Stimulated activated CD4-positive, alpha-beta T cell treated with anti-CD3 and anti-CD28 coated beads, Interleukin-1b, Interleukin-23, amount 100 ng/mL, for 24 hours (primary cell): ENCODE results near the gene ATP8B3.

Experiments
- DNase-seq, 4 experiments: peaks; one replicate each; pipeline ENCODE4 v3.0.0-alpha.2; 2020; ENCODE audit warnings: low read depth in 4 of 4, low spot score in 1 of 4

Gene ATP8B3

GRCh38 chr19:1758231-1758577 lies 53.9 kb downstream of the ATP8B3 start:
- DNase-seq: no peak

DNA sequence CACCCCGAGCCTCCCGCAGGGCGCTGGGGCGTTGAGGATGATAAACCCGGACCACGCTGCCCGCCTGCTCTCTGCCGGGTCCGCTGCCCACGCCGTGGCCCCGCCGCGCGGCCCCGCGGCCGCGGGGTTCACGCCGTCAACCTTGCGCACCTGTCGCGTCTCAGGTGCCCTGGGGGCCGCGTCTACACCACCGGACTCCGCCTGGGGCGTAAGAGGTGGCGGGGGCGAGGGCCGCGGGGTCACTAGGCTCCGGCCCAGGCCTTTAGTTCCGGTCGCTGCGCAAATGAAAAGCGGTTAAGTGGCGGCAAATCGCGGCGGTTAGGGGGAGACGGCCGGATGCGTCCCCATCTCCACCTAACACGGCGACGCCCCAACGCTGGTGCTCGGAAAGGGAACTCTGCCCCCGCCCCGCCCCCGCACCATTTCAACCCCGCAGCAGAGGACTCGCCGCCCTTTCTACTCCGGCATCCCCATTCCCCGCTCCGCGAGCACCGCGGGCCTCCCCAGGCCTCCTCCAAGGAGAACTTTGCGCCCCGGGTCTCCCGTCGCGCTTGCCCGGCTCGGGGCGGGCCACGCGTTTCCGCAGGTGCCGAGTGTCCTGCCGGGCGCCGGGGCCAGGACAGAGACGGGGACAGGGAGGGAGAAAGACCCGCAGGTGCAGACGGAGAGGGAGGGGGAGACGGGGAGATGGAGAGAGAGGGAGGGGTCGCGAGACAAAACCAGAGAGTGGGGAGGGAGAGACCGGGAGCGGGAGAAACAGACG lies 54.4 kb downstream of the ATP8B3 start:
- no peak for DNase-seq

- DNase-seq: no peak
These were observed 55.2 kb downstream of the ATP8B3 start for GRCh38 chr19:1756705-1757465.

- DNase-seq: no peak
These were observed 55.8 kb downstream of the ATP8B3 start for GRCh38 chr19:1756264-1756663.

DNA sequence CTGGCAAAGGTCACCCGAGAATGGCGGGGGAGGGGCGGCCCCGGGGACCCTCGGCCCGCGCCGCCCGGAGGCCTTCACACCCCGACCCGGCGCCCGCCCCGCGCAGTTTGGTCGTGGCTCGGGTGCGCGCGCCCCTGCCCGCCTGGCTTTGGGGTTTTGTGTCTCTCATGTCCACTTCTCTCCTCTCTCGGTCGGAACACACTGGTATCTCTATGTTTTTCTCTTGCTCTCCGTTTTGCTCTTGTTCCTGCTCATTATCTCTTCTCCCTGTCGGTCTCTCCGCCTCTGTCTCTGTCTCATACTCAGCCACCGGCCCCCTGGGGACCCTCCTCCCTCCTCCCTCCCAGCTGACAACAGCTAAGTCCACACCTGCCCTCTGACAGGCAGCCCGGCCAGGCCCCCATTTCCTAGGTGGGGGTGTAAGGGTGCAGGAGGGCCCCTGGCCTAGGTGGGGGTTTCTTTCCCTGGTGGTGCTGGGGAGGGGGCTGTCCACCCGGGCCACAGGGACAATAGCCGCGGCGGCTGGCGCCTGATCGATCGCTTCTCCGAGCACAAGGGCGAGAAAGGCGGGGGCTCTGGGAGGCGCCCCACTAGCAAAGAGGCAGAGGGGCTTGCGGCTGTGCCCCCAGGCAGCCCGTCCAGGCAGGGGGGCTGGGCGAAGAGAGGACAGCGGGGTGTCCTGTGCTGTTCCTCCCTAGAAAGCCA lies 56.5 kb downstream of the ATP8B3 start:
- no peak for DNase-seq

DNA sequence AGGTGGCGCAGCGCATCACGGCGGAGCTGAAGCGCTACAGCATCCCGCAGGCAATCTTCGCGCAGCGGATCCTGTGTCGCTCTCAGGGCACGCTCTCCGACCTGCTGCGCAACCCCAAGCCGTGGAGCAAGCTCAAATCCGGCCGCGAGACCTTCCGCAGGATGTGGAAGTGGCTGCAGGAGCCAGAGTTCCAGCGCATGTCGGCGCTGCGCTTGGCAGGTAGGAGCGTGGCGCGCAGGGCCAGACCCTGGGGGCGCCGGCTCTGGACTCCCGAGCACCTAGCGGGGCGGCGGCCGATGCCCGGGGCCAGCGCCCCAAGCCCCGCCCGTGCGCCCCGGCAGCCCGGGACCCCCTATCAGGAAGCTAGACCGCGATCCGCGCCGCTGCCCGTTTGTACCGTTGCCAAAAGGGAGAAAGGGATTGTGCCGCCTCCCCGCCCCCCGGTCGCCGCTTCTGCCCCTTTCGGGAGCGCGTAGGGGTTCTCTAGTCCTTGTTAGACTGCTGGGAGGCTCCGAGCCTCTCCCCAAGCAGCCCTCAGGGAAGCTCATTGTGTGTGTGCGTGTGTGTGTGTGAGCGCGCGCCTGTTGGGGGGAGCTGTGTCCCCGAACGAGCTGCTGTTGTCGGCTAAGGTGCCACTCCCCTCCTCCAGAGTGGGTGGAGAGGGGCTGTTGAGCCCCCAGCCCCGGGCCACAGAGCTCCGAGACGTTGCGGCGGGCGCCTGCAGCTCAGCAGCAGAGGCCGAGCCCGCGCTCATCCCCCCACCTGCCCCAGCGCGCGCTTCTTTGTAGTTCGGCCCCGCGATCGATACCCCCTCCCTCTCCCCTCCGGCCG lies 57.2 kb downstream of the ATP8B3 start:
- no peak for DNase-seq

DNA sequence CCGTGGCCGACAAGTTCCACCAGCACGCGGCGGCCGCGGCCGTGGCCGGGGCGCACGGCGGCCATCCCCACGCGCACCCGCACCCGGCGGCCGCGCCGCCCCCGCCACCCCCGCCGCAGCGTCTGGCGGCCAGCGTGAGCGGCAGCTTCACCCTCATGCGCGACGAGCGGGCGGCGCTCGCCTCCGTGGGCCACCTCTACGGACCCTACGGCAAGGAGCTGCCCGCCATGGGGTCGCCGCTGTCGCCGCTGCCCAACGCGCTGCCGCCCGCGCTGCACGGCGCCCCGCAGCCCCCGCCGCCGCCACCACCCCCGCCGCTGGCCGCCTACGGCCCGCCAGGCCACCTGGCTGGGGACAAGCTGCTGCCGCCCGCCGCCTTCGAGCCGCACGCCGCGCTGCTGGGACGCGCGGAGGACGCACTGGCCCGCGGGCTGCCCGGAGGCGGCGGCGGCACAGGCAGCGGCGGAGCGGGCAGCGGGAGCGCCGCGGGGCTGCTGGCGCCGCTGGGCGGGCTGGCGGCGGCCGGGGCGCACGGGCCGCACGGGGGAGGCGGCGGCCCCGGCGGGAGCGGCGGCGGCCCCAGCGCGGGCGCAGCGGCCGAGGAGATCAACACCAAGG lies 57.9 kb downstream of the ATP8B3 start:
- DNase-seq: no peak

DNA sequence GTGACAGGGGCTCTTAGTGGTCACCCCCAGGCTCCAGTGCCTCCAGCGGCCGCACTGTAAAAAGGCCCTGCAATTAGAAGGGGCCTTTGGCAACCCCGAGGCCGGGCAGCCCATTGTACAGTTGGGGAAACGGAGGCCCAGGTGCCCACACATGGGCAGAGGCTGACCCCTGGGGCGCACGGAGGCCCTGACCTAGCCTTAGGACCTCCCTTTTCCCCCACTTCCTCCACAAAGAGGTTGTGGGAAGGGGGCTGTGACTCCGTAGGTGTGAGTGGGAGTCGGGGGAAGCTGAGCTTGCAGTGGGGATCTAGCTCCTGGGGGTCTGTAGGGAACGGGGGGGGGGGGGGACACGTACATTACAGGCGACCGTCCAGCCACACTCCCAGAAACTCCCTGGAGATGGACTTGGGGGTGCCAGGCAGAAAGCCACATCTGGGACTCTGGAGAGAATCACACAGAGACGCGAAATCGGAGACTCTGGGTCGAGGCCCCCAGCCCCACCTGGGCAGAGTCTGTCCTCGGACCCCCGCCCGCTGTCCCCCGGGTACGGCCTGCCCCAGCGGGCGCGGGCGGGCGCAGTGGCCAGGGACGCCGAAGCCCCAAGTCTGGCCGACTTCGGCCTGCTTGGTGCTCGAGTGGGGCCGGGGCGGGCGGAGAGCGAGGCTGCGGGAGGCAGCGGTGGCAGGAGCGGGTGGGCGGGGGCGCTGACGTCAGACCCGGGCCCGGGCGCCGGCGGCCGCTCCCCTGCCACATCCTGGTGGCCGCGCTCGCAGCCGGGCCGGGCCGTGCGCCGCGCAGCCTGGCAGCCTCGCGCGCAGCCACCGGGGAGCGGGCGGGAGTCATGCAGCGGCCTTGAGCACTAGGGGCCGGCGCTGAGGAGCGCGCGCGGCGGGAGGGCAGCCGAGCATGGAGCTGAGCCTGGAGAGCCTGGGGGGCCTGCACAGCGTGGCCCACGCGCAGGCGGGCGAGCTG lies 59.0 kb downstream of the ATP8B3 start, which contains the start of gene ONECUT3:
Gene ONECUT3, plus strand, starts transcription at position 750 of the 972 bp plus-strand sequence. Its CDS starts 157 bp downstream, at position 907.
- DNase-seq: no peak

DNA sequence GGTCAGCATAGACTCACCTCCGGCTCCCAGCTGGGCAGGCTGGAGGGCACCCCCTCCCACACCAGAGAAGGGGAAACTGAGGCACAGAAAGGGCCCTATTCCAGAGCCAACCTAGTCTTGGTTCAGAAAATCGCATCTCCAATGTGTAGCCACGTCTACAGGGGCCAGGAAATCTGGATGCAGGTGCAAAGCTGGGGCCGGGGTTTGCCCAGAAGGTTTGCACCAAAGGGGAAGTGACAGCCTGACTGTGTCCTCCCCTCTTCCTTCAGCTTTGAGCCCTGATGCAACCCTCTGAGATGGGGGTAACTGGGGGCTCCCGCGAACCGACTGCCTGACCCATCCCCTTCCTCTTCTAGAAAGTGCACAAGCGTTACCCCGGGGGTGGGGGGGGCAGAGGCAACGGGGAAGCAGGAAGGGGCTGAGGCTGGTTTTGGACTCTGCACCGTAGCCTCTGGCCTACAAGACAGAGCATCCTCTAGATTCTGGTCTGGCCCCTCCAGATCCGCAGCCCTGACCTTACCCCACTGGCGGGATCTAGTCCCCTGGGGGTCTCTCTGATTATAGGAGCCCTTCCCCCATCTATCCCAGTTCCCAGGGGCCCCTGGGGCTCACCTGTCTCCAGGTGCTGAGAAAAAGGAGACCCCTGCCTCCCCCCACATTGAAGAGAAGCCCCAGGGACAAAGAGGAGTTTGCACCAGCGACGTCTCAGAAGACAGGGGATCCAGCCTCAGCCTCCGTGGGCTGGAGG lies 59.9 kb downstream of the ATP8B3 start:
- no peak for DNase-seq

DNA sequence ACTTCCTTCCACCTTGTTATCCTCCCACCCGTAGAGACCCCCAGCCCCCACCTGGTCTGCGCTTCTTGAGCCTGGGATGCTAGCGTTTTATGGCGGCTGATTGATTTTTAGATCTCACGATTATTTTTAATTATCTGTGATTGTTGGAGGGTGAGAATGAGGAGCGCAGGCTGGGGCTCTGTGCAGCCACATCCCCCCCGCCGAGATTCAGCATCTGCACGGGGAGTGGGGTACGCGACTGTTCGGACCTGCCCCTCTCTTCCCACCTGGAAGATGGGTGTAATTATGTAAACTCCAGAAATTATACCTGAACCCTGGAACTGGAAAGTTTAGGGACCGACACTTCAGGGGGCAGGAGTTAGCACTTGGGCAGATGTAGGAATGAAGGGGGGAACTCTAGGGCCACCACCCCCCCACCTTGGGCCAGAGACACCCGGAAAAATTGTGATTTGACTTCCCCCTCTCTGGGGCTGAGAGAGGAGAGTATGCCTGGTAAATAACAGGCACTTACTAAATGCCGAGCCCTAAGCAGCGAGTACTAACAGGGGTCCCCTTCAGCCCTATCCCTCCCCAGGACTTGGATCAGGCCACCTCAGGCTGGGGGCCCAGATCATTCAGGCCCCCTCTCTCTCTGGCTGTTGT lies 60.6 kb downstream of the ATP8B3 start:
- no peak for DNase-seq

GRCh38 chr19:1750343-1751021 lies 61.6 kb downstream of the ATP8B3 start:
- no peak for DNase-seq

DNA sequence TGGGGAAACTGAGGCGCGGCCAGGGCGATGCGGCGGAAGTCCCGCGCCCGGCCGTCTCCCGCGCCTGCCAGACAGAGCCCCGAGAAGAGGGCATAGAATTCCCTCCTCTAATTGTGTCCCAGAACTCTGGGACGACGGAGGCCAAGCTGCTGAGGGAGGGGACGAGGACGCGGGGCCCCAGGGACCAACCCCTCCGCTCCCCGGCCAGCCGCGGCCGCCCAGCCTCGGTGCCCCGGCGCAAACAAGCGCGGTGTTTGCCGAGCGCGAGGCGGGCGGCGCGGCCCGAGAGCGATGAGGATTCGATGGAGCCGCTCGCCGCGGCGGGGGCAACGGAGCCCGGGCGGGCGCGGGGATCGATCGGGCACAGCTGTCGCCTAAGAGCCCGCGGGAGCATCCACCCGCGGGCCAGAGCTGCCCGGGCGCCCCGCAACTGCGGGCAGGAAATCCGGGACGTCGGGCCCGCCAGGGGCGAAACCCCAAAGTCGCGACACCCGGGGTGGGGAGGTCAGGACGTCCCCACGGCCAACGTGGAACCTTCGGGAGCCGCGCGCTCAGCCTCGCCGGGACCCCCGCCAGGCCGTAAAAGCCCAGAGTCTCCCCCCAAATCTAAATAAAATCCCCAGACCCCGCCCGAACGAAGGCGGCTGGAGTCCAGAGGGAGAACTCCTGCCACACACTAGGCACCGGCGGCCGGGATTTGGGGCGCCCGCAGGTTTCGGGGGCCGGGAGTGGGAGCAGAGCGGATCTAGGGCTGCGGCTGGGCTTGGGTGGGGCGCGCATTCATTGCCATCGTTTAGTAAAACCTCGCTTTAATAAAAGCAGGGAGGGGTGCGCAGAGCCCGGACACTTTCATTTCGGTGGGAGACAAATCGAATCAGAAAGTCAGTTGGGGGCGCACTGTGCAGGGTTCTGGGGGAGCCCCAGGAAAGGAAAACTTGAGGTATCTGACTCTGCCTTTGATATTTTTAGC lies 62.4 kb downstream of the ATP8B3 start:
- DNase-seq: no peak

DNA sequence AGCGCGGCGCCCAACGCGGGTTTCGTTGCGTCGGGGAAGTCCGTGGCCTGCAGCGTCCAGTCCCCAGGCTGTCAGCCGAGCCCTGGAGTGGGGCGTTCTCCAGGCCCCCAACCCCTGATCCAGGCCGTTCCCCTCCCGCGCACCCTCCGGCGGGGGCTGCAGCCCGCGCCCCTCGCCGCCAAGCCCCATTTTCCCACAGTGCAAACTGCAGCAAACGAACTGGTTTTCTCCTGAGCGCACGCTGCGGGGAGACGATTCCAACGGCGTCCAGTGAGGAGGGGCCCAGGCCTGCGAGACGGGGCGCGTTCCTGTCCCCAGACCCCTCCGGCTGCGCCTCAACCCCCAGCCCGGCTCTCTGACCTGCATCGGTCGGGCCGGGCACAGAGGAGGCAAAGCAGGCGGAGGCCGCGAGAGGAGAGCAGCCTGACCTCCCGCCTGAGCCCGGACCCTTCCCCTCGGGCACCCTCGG lies 63.2 kb downstream of the ATP8B3 start:
- no peak for DNase-seq

DNA sequence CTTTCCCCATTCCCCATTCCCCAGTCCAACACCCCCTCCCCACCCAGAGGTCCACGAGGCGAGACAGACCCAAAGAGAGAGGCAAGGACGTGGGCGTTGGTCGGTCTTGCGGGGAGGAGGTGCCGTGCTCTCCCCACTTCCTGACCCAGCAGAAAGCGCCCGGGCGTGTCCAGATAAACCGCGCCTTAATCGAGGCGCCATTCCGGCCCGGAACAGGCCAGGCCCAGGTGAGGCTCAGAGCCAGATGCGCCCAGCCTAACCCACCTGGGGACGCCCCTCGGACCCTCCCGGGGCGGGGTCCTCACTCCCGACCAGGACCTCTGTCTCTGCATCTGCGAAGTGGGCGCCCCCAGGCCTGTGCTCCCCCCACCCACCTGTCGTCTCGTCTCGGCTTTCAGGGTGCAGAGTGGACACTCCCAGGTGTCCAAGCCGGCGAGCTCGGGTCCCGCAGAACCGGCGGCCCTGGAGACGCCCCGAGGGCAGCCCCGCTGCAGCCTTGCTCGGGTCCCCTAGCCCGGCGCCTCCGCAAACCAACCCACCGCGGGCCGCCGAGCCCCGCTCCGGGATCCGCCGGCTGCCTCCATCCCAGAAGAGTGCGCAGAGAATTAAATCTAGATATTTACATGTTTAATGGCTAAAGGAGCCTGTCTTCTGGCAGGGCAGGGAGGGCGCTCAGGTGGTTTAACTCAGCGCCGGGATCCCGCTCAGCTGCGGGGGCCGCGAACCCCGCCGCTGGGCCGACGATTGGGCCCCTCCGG lies 63.8 kb downstream of the ATP8B3 start:
- DNase-seq: no peak

- DNase-seq: no peak
These were observed 64.6 kb downstream of the ATP8B3 start for GRCh38 chr19:1747285-1748114.
